ENCODE measurements around the gene HES2.
"Not testable (repeated sequence)": the region's sequence is repeated elsewhere in the genome, so short reads cannot be mapped to it uniquely, and the experiment has no call there.

HES2 gene

GRCh38 chr1:6435129-6435528 lies 15.4 kb upstream of the HES2 start:
- DNase-seq = no peak

- no peak for DNase-seq
Observed at GRCh38 chr1:6434186-6434585, 14.5 kb upstream of the HES2 start.

- DNase-seq = not testable (repeated sequence)
Observed at GRCh38 chr1:6431645-6432579, 12.2 kb upstream of the HES2 start.

GRCh38 chr1:6429660-6430411 lies 10.1 kb upstream of the HES2 start:
- not testable (repeated sequence) for DNase-seq

- not testable (repeated sequence) for DNase-seq
Observed at GRCh38 chr1:6428453-6428852, 8.7 kb upstream of the HES2 start.

- DNase-seq = peak; percentile 39
Observed at GRCh38 chr1:6427441-6428390, 8.0 kb upstream of the HES2 start.

- no peak for DNase-seq
Observed at GRCh38 chr1:6426972-6427350, 7.2 kb upstream of the HES2 start.

GRCh38 chr1:6426277-6426971 lies 6.7 kb upstream of the HES2 start:
- no peak for DNase-seq

- DNase-seq = no peak
Observed at GRCh38 chr1:6425658-6426057, 5.9 kb upstream of the HES2 start.

- DNase-seq = no peak
Observed at GRCh38 chr1:6424619-6425593, 5.2 kb upstream of the HES2 start, which contains the start of gene ESPN. Gene ESPN (plus strand): TSS chr1:6424776. CDS start chr1:6424956, 180 bp downstream.

- DNase-seq = no peak
Observed at GRCh38 chr1:6424000-6424565, 4.4 kb upstream of the HES2 start.

GRCh38 chr1:6423321-6423999 lies 3.7 kb upstream of the HES2 start:
- DNase-seq = peak; percentile 91

GRCh38 chr1:6421266-6421665 lies 1.5 kb upstream of the HES2 start:
- DNase-seq = no peak

GRCh38 chr1:6420454-6421042 lies 829 bp upstream of the HES2 start:
- no peak for DNase-seq

GRCh38 chr1:6419397-6419803 lies 319 bp downstream of the HES2 start:
- no peak for DNase-seq

- DNase-seq = no peak
Observed at GRCh38 chr1:6418668-6419396, 887 bp downstream of the HES2 start.

GRCh38 chr1:6417961-6418667 lies 1.6 kb downstream of the HES2 start:
- no peak for DNase-seq

GRCh38 chr1:6416906-6417305 lies 2.8 kb downstream of the HES2 start:
- no peak for DNase-seq

All from COR-L47 (cell line).